ENCODE measurements around the gene TMEM63C. TPM values are rescaled to one million over a fixed set of nuclear protein-coding genes. Genes with fewer than 3 reads are reported as not detected.

The TMEM63C gene
- total and polyA plus RNA-seq, 2 donors (not counting 3 experiments of a cell fraction or from before 2014, with no cell fraction given) = not detected

DNA sequence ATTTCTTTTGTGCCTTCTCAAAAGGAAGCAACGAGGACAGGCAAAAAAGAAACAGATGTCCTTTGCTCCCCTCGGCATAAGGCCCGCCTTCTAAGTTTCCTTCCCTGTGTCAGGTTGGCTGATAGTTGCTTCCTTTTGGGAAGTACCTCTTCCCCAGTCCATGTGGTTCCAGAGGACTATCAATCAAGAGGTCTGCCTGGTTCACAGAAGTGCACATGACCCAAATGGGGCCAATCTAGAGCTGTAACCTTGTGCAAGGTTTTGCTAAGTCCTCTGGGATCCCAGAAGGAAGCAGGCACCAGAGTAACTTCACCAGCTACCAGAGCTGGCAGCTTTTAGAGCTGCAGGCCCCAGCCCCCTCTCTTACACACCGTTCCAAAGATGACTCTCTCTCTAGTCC is 42.6 kb downstream of the TMEM63C start:
- Histone ChIP-seq H2AFZ (ENCODE audit: low read depth, low read length) (no peak overlapping the region), H3K9me3 (replicated peaks; ENCODE audit: control insufficient read depth, insufficient read depth, low read length) (no peaks in the 10 kb centered on the region), H3K27ac (ENCODE audit: insufficient read depth, low read depth, low read length) (no peak overlapping the region), H3K36me3 (ENCODE audit: control insufficient read depth in 2 of 2, extremely low read depth in 1 of 2, insufficient read depth in 2 of 2, low read length in 2 of 2) (no peaks in the 10 kb centered on the region), H3K4me2 (ENCODE audit: insufficient read depth, low read length) (no peak overlapping the region), H3K9ac (replicated peaks; ENCODE audit: extremely low read depth, insufficient read depth, low read length) (no peak overlapping the region), H3K9me1 (replicated peaks; ENCODE audit: control insufficient read depth, extremely low read depth, insufficient read depth, low read length) (no peaks in the 10 kb centered on the region), H3K4me3 (replicated peaks in 1 of 3; ENCODE audit: insufficient read depth in 1 of 3, low read depth in 1 of 3, low read length in 3 of 3) (no peak overlapping the region), H3K4me1 (ENCODE audit: control insufficient read depth, extremely low read depth, insufficient read depth, low read length) (no peaks in the 10 kb centered on the region), H4K20me1 (replicated peaks; ENCODE audit: control insufficient read depth, extremely low read depth, insufficient read depth, low read length) (no peaks in the 10 kb centered on the region), H3K27me3 (ENCODE audit: control insufficient read depth in 2 of 2, insufficient read depth in 2 of 2, low read length in 2 of 2) (no peaks in the 10 kb centered on the region), H3K79me2 (ENCODE audit: control insufficient read depth, insufficient read depth, low read length) (no peaks in the 10 kb centered on the region)
- no peak for FAIRE-seq
- TF ChIP-seq GATA2 (IDR thresholded peaks at IDR 0.05; ENCODE audit: insufficient read depth, insufficient read length, low read depth, low read length) = no peak
- ChIA-PET POLR2A (no interaction called here), CTCF (interaction anchor here (1.4 kb wide), 1 partner anchor 11 kb away, joined by 6 read pairs; no protein-coding TSS in a partner anchor)
- intact Hi-C loops (cut with micrococcal nuclease) = no loop called here
- BruUV-seq (replicated peaks) = no TSS peak
- dilution Hi-C loops (cut with MboI; ENCODE audit: extremely low pct_ligation_motif_present, low sequenced_read_pairs) = no loop called here
- no peak for DNase-seq (ENCODE audit: low read depth, low spot score)

DNA sequence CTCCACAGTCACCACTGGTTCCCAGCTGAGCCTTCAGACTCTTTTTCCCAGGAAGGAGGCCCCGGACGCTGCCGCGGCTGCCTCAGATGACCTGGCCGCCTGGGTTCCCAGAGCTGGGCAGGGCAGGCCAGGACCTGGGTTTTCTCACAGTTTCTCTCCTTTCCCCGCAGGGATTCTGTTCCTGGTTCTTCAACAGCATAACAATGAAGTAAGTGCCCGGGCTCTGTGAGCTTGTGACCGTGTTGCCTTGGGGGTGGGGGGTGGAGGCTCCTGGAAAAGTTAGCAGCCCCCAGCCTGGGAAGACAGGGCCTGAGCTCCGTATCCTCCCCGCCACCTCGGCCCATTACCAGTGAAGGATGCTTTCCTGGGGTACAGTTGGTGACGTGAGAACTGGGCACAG is 43.7 kb downstream of the TMEM63C start:
- Histone ChIP-seq H3K27ac (ENCODE audit: insufficient read depth, low read depth, low read length) (no peak overlapping the region), H3K4me1 (ENCODE audit: control insufficient read depth, extremely low read depth, insufficient read depth, low read length) (no peaks in the 10 kb centered on the region), H3K4me2 (ENCODE audit: insufficient read depth, low read length) (no peak overlapping the region), H3K9ac (replicated peaks; ENCODE audit: extremely low read depth, insufficient read depth, low read length) (no peak overlapping the region), H3K9me3 (replicated peaks; ENCODE audit: control insufficient read depth, insufficient read depth, low read length) (no peaks in the 10 kb centered on the region), H3K9me1 (replicated peaks; ENCODE audit: control insufficient read depth, extremely low read depth, insufficient read depth, low read length) (no peaks in the 10 kb centered on the region), H4K20me1 (replicated peaks; ENCODE audit: control insufficient read depth, extremely low read depth, insufficient read depth, low read length) (no peaks in the 10 kb centered on the region), H3K36me3 (ENCODE audit: control insufficient read depth in 2 of 2, extremely low read depth in 1 of 2, insufficient read depth in 2 of 2, low read length in 2 of 2) (no peaks in the 10 kb centered on the region), H3K27me3 (ENCODE audit: control insufficient read depth in 2 of 2, insufficient read depth in 2 of 2, low read length in 2 of 2) (no peaks in the 10 kb centered on the region), H3K79me2 (ENCODE audit: control insufficient read depth, insufficient read depth, low read length) (no peaks in the 10 kb centered on the region), H2AFZ (ENCODE audit: low read depth, low read length) (no peak overlapping the region), H3K4me3 (replicated peaks in 1 of 3; ENCODE audit: insufficient read depth in 1 of 3, low read depth in 1 of 3, low read length in 3 of 3) (no peak overlapping the region)
- DNase-seq (ENCODE audit: low read depth, low spot score) = no peak
- intact Hi-C loops (cut with micrococcal nuclease) = no loop called here
- BruUV-seq (replicated peaks) = no TSS peak
- CTCF ChIA-PET = interaction anchor here (1.4 kb wide), 1 partner anchor 12 kb away, joined by 6 read pairs; no protein-coding TSS in a partner anchor
- TF ChIP-seq JUN (IDR thresholded peaks at IDR 0.05; ENCODE audit: borderline replicate concordance, insufficient read depth, insufficient read length, low read depth) = no peak
- no peak for TF ChIP-seq EZH2 (IDR thresholded peaks at IDR 0.05; ENCODE audit: borderline replicate concordance, low read depth, low read length, severe bottlenecking)
- TF ChIP-seq GATA2 (IDR thresholded peaks at IDR 0.05; ENCODE audit: insufficient read depth, insufficient read length, low read depth, low read length) = no peak
- TF ChIP-seq FOS (IDR thresholded peaks at IDR 0.05; ENCODE audit: borderline replicate concordance, insufficient read depth, low read length) = no peak
- no peak for TF ChIP-seq MYC (IDR thresholded peaks at IDR 0.05; ENCODE audit: low read depth, low read length)
- no peak for TF ChIP-seq POLR2A (IDR thresholded peaks at IDR 0.05; ENCODE audit: low read depth, low read length)
- TF ChIP-seq, protein P1, sequence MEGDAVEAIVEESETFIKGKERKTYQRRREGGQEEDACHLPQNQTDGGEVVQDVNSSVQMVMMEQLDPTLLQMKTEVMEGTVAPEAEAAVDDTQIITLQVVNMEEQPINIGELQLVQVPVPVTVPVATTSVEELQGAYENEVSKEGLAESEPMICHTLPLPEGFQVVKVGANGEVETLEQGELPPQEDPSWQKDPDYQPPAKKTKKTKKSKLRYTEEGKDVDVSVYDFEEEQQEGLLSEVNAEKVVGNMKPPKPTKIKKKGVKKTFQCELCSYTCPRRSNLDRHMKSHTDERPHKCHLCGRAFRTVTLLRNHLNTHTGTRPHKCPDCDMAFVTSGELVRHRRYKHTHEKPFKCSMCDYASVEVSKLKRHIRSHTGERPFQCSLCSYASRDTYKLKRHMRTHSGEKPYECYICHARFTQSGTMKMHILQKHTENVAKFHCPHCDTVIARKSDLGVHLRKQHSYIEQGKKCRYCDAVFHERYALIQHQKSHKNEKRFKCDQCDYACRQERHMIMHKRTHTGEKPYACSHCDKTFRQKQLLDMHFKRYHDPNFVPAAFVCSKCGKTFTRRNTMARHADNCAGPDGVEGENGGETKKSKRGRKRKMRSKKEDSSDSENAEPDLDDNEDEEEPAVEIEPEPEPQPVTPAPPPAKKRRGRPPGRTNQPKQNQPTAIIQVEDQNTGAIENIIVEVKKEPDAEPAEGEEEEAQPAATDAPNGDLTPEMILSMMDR (IDR thresholded peaks at IDR 0.05; ENCODE audit: extremely low read depth in 1 of 2, insufficient read depth in 1 of 2, low read depth in 1 of 2, low read length in 2 of 2) = no peak
- TF ChIP-seq, protein P2, sequence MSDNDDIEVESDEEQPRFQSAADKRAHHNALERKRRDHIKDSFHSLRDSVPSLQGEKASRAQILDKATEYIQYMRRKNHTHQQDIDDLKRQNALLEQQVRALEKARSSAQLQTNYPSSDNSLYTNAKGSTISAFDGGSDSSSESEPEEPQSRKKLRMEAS (IDR thresholded peaks at IDR 0.05; ENCODE audit: insufficient read depth, insufficient read length) = no peak
- no peak for TF ChIP-seq POLR2AphosphoS5 (IDR thresholded peaks at IDR 0.05; ENCODE audit: insufficient read depth, low read depth, low read length)
- dilution Hi-C loops (cut with MboI; ENCODE audit: extremely low pct_ligation_motif_present, low sequenced_read_pairs) = no loop called here
- FAIRE-seq = no peak
- POLR2A ChIA-PET = no interaction called here
